Uterus (tissue), 2 donors: ENCODE data around the gene NR2C2AP.

Experiments used
- POLR2A ChIP-seq, 2 donors: fragments of 450-650 bp; IDR thresholded peaks; one replicate each; pipeline ENCODE4 v1.6.1; 2016; ENCODE audit warnings: antibody characterized with exemption in 2 of 2, mild to moderate bottlenecking in 1 of 2, moderate library complexity in 1 of 2
- TF ChIP-seq, protein P1 (sequence below), 4 experiments: fragments of 200-600 bp in 2 of 4; fragments of 450-650 bp in 2 of 4; sonication (generic) in 2 of 4; IDR thresholded peaks; one replicate each; pipeline ENCODE4 v1.5.1; 2016 to 2019; ENCODE audit warnings: antibody characterized with exemption in 4 of 4, mild to moderate bottlenecking in 2 of 4, moderate library complexity in 1 of 4

DNA sequence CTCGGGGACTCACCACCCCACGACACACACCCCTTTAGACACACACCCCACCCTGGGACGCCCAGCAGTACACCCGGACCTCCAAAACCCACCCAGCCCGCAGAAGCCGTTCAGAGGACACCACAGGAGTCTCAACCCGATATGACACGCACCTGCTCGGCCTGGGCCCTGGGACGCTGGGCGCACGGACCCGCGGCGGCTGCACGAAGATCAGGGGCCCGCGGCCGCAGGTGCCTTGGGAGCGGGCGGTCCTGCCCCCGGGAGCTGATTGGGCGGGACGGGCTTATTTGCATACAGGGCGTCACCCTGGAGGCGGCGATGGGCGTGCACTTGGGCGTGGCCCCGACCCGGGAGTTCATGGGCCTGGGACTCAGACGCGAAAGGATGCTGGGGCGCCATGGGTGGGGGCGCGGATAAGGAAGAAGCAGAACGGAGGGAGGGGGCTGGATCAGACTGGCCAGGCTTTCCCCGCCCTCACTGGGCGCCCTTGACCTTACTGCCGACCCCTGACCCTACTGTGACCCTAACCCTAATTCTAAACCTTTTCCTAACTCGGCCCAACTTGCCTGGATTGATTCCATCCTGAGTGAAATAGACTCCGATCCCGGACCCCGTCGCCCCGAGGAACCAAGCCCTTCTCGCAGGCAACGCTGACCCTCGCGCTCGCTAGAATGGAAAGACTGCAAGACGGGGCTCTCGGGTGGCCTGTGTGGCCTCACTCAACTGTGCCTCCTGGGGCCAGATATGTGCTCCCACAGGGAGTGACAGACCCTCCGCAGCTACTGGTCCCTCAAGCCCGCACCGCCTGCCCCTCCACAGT, 33.0 kb downstream of the NR2C2AP start, which contains the start of gene MEF2B:
- TF ChIP-seq, protein P1, sequence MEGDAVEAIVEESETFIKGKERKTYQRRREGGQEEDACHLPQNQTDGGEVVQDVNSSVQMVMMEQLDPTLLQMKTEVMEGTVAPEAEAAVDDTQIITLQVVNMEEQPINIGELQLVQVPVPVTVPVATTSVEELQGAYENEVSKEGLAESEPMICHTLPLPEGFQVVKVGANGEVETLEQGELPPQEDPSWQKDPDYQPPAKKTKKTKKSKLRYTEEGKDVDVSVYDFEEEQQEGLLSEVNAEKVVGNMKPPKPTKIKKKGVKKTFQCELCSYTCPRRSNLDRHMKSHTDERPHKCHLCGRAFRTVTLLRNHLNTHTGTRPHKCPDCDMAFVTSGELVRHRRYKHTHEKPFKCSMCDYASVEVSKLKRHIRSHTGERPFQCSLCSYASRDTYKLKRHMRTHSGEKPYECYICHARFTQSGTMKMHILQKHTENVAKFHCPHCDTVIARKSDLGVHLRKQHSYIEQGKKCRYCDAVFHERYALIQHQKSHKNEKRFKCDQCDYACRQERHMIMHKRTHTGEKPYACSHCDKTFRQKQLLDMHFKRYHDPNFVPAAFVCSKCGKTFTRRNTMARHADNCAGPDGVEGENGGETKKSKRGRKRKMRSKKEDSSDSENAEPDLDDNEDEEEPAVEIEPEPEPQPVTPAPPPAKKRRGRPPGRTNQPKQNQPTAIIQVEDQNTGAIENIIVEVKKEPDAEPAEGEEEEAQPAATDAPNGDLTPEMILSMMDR (IDR thresholded peaks at IDR 0.05), result no peak
- no peak for TF ChIP-seq POLR2A (IDR thresholded peaks at IDR 0.05)
